Keratinocyte (primary cell): ENCODE data around the gene MBTPS1. TPM values are rescaled to one million over a fixed set of nuclear protein-coding genes. Genes with fewer than 3 reads are reported as not detected.
A peak's percentile ranks its signal among the peaks of the same experiment; 100 is the strongest.

Experiments
- DNase-seq: peaks from one replicate; pipeline ENCODE4 v3.0.0-alpha.2; 2011; ENCODE audit warnings: low read depth, missing footprints, low spot score
- FAIRE-seq: peaks from 2 replicates; lab custom pipeline; 2011; peaks lifted over from hg19 to GRCh38; lab: Jason Lieb, UNC
- H2AFZ ChIP-seq: 2 replicates; pipeline ENCODE4 v1.6.0; 2012; ENCODE audit warnings: low read length, control low read depth, inconsistent platforms; ENCODE audit not compliant: control insufficient read depth
- H3K27ac ChIP-seq: 2 replicates; pipeline ENCODE4 v1.5.1; 2011; ENCODE audit warnings: low read length; ENCODE audit not compliant: control insufficient read depth, insufficient read depth
- H3K27me3 ChIP-seq: 3 replicates; pipeline ENCODE4 v1.6.0; 2011; ENCODE audit warnings: low read length; ENCODE audit not compliant: control insufficient read depth, insufficient read depth; ENCODE audit errors: extremely low read depth
- H3K36me3 ChIP-seq, 2 experiments: 2 replicates in 1 of 2; 3 replicates in 1 of 2; pipeline ENCODE4 v1.5.1; 2011; ENCODE audit warnings: low read length in 2 of 2, mild to moderate bottlenecking in 1 of 2; ENCODE audit not compliant: control insufficient read depth in 2 of 2, insufficient read depth in 2 of 2; ENCODE audit errors: extremely low read depth in 1 of 2
- H3K4me1 ChIP-seq: 3 replicates; pipeline ENCODE4 v1.5.1; 2011; ENCODE audit warnings: low read length; ENCODE audit not compliant: control insufficient read depth, insufficient read depth; ENCODE audit errors: extremely low read depth
- H3K4me2 ChIP-seq: 3 replicates; pipeline ENCODE4 v1.6.0; 2011; ENCODE audit warnings: low read depth, low read length; ENCODE audit not compliant: control insufficient read depth, insufficient read depth; ENCODE audit errors: extremely low read depth
- H3K4me3 ChIP-seq, 3 experiments: fragments of 200-600 bp in 1 of 3; sonication (generic) in 1 of 3; 2 replicates in 2 of 3; 3 replicates in 1 of 3; pipeline ENCODE4 v1.5.1; 2011 to 2016; ENCODE audit warnings: low read length in 3 of 3, mild to moderate bottlenecking in 3 of 3, control low read depth in 2 of 3, inconsistent platforms in 1 of 3, low read depth in 1 of 3, mixed read lengths in 1 of 3, mixed run types in 1 of 3, moderate library complexity in 1 of 3; ENCODE audit not compliant: control insufficient read depth in 2 of 3, insufficient read depth in 2 of 3; ENCODE audit errors: extremely low read depth in 1 of 3
- H3K79me2 ChIP-seq: 2 replicates; pipeline ENCODE4 v1.6.0; 2012; ENCODE audit warnings: low read length; ENCODE audit not compliant: control insufficient read depth, insufficient read depth
- H3K9ac ChIP-seq: 3 replicates; pipeline ENCODE4 v1.6.0; 2011; ENCODE audit warnings: low read length; ENCODE audit not compliant: control insufficient read depth, insufficient read depth; ENCODE audit errors: extremely low read depth
- H3K9me1 ChIP-seq: 3 replicates; pipeline ENCODE4 v1.6.0; 2011; ENCODE audit warnings: low read length; ENCODE audit not compliant: control insufficient read depth, insufficient read depth; ENCODE audit errors: extremely low read depth
- H3K9me3 ChIP-seq: 2 replicates; pipeline ENCODE4 v1.5.1; 2012; ENCODE audit warnings: low read depth, low read length; ENCODE audit not compliant: control insufficient read depth
- H4K20me1 ChIP-seq: 3 replicates; pipeline ENCODE4 v1.6.0; 2011; ENCODE audit warnings: low read length; ENCODE audit not compliant: control insufficient read depth, insufficient read depth; ENCODE audit errors: extremely low read depth
- EZH2 ChIP-seq: IDR thresholded peaks from one replicate; pipeline ENCODE4 v1.6.1; 2012; ENCODE audit warnings: inconsistent platforms, mild to moderate bottlenecking, low read length, moderate library complexity
- dilution Hi-C: fragments of 300-500 bp; cut with MboI; formaldehyde crosslinking; loops from one replicate; pipeline ENCODE4 v1.7.0; 2020; ENCODE audit warnings: low sequenced_read_pairs; ENCODE audit not compliant: extremely low pct_ligation_motif_present
- polyA plus RNA-seq, 5 experiments: library from polyadenylated mRNA; depleted of rRNA in 3 of 5; stranded (reverse) in 3 of 5; stranded (forward) in 1 of 5; unstranded in 1 of 5; fragments of >200 nt; gene quantifications; 1 replicate in 1 of 5; 2 replicates in 3 of 5; 3 replicates in 1 of 5; pipeline versions ENCODE4 v1.2.1 to v1.2.3, GENCODE V29; 2011 to 2012; ENCODE audit warnings: missing spikeins in 2 of 5, low read depth in 1 of 5, low replicate concordance in 1 of 5
- TF ChIP-seq, protein P1 (sequence below), 3 experiments: IDR thresholded peaks in 1 of 3; conservative IDR thresholded peaks in 1 of 3; optimal IDR thresholded peaks in 1 of 3; 2 replicates in 2 of 3; 3 replicates in 1 of 3; pipeline versions ENCODE3 to v1.5.1; 2011; ENCODE audit warnings: low read length in 3 of 3, mild to moderate bottlenecking in 3 of 3, moderate library complexity in 2 of 3, control low read depth in 1 of 3, inconsistent platforms in 1 of 3; ENCODE audit not compliant: insufficient read depth in 2 of 3; ENCODE audit errors: extremely low read depth in 1 of 3

The MBTPS1 gene
- polyA plus RNA-seq, 1 donor (not counting 4 experiments of a cell fraction or from before 2014, with no cell fraction given), result 56.0 TPM

DNA sequence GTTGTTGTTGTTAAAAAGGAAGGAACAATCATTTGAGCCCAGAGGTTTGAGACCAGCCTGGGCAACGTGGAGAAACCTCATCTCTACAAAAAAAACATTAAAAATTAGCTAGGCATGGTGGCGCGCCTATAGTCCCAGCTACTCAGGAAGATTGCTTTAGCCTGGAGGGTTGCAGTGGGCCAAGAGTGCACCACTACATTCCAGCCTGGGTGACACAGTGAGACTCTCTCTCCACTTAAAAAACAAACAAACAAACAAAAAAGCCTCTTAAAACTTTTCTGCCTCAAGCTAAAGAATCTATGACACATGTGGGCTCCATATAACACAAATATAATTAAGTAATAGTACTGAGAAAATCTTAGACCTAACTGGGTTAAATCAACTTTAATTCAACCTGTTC lies 12.5 kb downstream of the MBTPS1 start:
- Histone ChIP-seq H4K20me1 (peaks cover 5% of the 10 kb centered on the region), H3K9me1 (no peaks in the 10 kb centered on the region), H3K79me2 (peaks cover 61% of the 10 kb centered on the region), H2AFZ (no peak overlapping the region), H3K27me3 (no peaks in the 10 kb centered on the region), H3K36me3 (peaks cover 0 to 4% of the 10 kb centered on the region in 2 experiments), H3K4me1 (peaks cover 18% of the 10 kb centered on the region), H3K4me2 (no peak overlapping the region), H3K9me3 (no peaks in the 10 kb centered on the region), H3K9ac (no peak overlapping the region), H3K27ac (no peak overlapping the region), H3K4me3 (no peak overlapping the region)
- dilution Hi-C loops, result no loop called here
- no peak for FAIRE-seq
- DNase-seq, result no peak
- TF ChIP-seq, protein P1, sequence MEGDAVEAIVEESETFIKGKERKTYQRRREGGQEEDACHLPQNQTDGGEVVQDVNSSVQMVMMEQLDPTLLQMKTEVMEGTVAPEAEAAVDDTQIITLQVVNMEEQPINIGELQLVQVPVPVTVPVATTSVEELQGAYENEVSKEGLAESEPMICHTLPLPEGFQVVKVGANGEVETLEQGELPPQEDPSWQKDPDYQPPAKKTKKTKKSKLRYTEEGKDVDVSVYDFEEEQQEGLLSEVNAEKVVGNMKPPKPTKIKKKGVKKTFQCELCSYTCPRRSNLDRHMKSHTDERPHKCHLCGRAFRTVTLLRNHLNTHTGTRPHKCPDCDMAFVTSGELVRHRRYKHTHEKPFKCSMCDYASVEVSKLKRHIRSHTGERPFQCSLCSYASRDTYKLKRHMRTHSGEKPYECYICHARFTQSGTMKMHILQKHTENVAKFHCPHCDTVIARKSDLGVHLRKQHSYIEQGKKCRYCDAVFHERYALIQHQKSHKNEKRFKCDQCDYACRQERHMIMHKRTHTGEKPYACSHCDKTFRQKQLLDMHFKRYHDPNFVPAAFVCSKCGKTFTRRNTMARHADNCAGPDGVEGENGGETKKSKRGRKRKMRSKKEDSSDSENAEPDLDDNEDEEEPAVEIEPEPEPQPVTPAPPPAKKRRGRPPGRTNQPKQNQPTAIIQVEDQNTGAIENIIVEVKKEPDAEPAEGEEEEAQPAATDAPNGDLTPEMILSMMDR (optimal IDR thresholded peaks at IDR 0.05 in 1 of 3, IDR thresholded peaks at IDR 0.05 in 1 of 3, conservative IDR thresholded peaks at IDR 0.05 in 1 of 3; ENCODE audit: extremely low read depth in 1 of 3, insufficient read depth in 2 of 3, low read length in 3 of 3), result no peak
- TF ChIP-seq EZH2, result no peak

DNA sequence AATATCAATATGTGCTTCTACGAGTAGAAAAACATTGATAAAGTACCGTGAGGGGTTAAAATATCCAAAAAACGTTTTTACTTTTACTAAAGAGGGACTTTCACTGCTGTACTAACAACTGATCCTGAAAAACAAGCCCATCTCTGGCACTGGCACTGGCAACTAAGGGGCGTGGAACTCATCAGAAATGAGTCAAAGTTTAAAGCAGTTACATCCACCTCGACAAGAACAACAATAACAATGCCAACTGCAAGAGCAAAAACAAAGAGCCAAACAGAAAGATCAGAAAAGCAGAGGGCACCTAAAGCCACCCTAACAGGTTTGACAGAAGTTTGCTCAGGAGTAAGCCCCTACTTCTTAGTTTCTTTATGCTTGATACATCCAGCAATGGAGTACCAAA lies 13.1 kb downstream of the MBTPS1 start:
- DNase-seq (no peak), FAIRE-seq (no peak)
- no peaks in the 10 kb centered on the region for H3K9me3 ChIP-seq
- no peak overlapping the region for H3K4me3 ChIP-seq
- no peak overlapping the region for H2AFZ ChIP-seq
- no peak overlapping the region for H3K27ac ChIP-seq
- TF ChIP-seq, protein P1 (optimal IDR thresholded peaks at IDR 0.05 in 1 of 3, IDR thresholded peaks at IDR 0.05 in 1 of 3, conservative IDR thresholded peaks at IDR 0.05 in 1 of 3; ENCODE audit: extremely low read depth in 1 of 3, insufficient read depth in 2 of 3, low read length in 3 of 3), result no peak
- no peak for TF ChIP-seq EZH2
- H4K20me1 ChIP-seq, result peaks cover 5% of the 10 kb centered on the region
- no peaks in the 10 kb centered on the region for H3K27me3 ChIP-seq
- peaks cover 58% of the 10 kb centered on the region for H3K79me2 ChIP-seq
- dilution Hi-C loops, result no loop called here
- H3K9me1 ChIP-seq, result no peaks in the 10 kb centered on the region
- no peak overlapping the region for H3K9ac ChIP-seq
- peaks cover 18% of the 10 kb centered on the region for H3K4me1 ChIP-seq
- peaks cover 0 to 4% of the 10 kb centered on the region in 2 experiments for H3K36me3 ChIP-seq
- H3K4me2 ChIP-seq, result peak overlapping the region; percentile 3
